ENCODE results near the gene PTPRT. TPM values are rescaled to one million over a fixed set of nuclear protein-coding genes. Genes with fewer than 3 reads are reported as not detected.

The PTPRT gene
- total and polyA plus RNA-seq, 11 donors, result 0.04 to 2.5 (median 0.25) TPM; not detected in 2

DNA sequence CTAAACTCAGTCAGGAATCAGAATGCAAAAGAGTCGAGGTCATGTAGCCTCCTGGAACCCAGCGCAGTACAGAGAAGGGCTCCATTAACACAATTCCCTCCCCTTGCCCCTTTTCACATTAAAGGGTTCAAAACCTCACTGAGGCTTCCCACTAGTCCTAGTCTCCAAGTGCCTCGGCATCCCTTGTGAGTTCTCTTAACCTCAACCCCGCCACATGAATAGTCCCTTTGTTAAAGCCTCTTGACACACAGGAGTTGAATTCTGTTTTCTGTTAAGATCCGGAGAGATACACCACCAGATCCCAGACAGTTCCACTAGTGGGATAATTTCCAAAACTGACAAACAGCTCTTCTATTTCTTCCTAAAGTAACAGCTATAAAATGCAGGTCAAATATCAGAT is 17.8 kb downstream of the PTPRT start:
- intact Hi-C loops (cut with DNase I), result no loop called here
- WGBS, 4 donors, result 57 to 74% (median 69%) methylated on average over 5 of the region's 5 CpGs
- Histone ChIP-seq H3K27ac (no peak overlapping the region), H3K4me3 (no peak overlapping the region), H3K27me3 (peaks cover 0 to 21% (median 0%) of the 10 kb centered on the region in 9 donors), H3K9me3 (peaks cover 0 to 7% (median 0%) of the 10 kb centered on the region in 12 donors), H3K36me3 (no peaks in the 10 kb centered on the region), H3K4me1 (no peaks in the 10 kb centered on the region)
- TF ChIP-seq POLR2A (IDR thresholded peaks at IDR 0.05), result no peak
- TF ChIP-seq, protein P1, sequence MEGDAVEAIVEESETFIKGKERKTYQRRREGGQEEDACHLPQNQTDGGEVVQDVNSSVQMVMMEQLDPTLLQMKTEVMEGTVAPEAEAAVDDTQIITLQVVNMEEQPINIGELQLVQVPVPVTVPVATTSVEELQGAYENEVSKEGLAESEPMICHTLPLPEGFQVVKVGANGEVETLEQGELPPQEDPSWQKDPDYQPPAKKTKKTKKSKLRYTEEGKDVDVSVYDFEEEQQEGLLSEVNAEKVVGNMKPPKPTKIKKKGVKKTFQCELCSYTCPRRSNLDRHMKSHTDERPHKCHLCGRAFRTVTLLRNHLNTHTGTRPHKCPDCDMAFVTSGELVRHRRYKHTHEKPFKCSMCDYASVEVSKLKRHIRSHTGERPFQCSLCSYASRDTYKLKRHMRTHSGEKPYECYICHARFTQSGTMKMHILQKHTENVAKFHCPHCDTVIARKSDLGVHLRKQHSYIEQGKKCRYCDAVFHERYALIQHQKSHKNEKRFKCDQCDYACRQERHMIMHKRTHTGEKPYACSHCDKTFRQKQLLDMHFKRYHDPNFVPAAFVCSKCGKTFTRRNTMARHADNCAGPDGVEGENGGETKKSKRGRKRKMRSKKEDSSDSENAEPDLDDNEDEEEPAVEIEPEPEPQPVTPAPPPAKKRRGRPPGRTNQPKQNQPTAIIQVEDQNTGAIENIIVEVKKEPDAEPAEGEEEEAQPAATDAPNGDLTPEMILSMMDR (IDR thresholded peaks at IDR 0.05), result no peak
- DNase-seq, result no peak
- ATAC-seq, result no peak

DNA sequence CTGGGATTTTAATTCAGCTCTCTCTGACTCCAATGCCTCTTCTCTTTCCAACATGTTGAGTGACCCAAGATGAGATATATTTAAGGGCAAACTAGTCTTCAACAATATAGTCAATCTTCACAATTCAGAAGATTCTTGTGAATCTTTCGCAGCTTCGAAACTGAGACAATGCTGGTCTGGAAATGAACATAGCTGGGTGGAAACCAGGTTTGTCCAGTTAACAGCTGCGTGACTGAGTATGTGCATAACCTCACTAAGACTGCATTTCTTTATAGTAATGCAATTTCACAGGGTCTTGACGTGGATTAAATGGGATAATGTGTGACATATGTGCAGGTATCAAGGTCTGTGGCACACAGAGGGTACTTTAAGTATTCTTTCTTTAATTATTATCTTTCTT is 18.9 kb downstream of the PTPRT start:
- H3K9me3 ChIP-seq, result no peaks in the 10 kb centered on the region
- no peaks in the 10 kb centered on the region for H3K4me1 ChIP-seq
- intact Hi-C loops (cut with DNase I), result no loop called here
- no peak for DNase-seq
- H3K4me3 ChIP-seq, result no peak overlapping the region
- no peak for ATAC-seq
- WGBS, 4 donors, result 76 to 82% (median 81%) methylated on average over 4 of the region's 4 CpGs
- no peaks in the 10 kb centered on the region for H3K36me3 ChIP-seq
- H3K27me3 ChIP-seq, result peaks cover 0 to 21% (median 0%) of the 10 kb centered on the region in 9 donors
- TF ChIP-seq, protein P1 (IDR thresholded peaks at IDR 0.05), result no peak
- TF ChIP-seq POLR2A (IDR thresholded peaks at IDR 0.05), result no peak
- no peak overlapping the region for H3K27ac ChIP-seq

DNA sequence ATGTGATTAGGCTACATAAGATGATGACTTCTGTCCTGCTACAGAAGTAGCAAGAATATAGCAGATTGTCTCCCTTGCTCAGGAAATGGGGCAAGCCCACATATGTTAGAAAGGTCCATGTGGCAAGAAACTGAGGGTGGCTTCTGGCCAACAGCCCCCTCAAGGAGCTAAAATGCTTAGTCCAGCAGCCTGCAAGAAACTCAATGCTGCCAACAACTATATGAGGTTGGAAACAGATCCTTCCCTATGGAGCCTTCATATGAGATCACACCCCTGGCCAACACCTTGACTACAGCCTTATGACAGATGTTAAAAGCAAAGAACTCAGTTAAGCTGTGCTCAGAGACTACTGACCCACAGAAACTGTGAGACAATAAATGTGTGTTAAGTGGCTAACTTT is 22.1 kb downstream of the PTPRT start:
- TF ChIP-seq, protein P1 (IDR thresholded peaks at IDR 0.05), result no peak
- no peak for TF ChIP-seq POLR2A (IDR thresholded peaks at IDR 0.05)
- no peaks in the 10 kb centered on the region for H3K36me3 ChIP-seq
- H3K4me1 ChIP-seq, result no peaks in the 10 kb centered on the region
- DNase-seq, result no peak
- H3K27me3 ChIP-seq, result peaks cover 0 to 18% (median 2%) of the 10 kb centered on the region in 9 donors
- intact Hi-C loops (cut with DNase I), result no loop called here
- H3K4me3 ChIP-seq, result no peak overlapping the region
- ATAC-seq, result no peak
- no peaks in the 10 kb centered on the region for H3K9me3 ChIP-seq
- H3K27ac ChIP-seq, result no peak overlapping the region

DNA sequence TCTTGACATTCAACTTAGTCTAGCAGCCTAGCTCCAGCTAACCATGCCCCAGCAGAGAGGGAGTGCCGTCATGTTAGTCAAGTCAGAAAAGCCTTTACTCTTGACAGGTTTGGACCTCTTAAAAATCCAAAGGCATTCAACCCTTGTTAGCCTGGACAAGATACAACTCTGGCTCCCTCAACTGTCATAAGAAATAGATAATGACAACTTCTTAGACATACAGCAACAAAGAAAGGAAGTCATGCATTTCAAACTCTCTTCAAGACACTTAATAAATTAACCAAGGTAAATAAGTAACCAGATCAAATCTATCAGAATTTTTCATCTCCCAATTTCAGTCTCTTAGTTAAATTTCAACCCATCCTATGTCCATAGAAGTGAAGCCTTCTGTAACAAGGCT is 22.7 kb downstream of the PTPRT start:
- DNase-seq, result no peak
- ATAC-seq, result no peak
- H3K27ac ChIP-seq, result no peak overlapping the region
- peaks cover 0 to 13% (median 2%) of the 10 kb centered on the region in 9 donors for H3K27me3 ChIP-seq
- 67 to 90% (median 76%) methylated on average over 1 of the region's 1 CpG for WGBS, 4 donors
- H3K36me3 ChIP-seq, result no peaks in the 10 kb centered on the region
- no peaks in the 10 kb centered on the region for H3K9me3 ChIP-seq
- H3K4me3 ChIP-seq, result no peak overlapping the region
- H3K4me1 ChIP-seq, result no peaks in the 10 kb centered on the region
- TF ChIP-seq POLR2A (IDR thresholded peaks at IDR 0.05), result no peak
- TF ChIP-seq, protein P1 (IDR thresholded peaks at IDR 0.05), result no peak
- intact Hi-C loops (cut with DNase I), result no loop called here
